GM12892 (cell line): ENCODE data around the gene KRTAP12-1.

ENCODE experiments used
- POLR2A ChIP-seq: IDR thresholded peaks from 2 replicates; pipeline ENCODE4 v1.6.1; 2011; ENCODE audit warnings: low read depth, low read length, control low read depth
- POLR2AphosphoS5 ChIP-seq: IDR thresholded peaks from 2 replicates; pipeline ENCODE4 v1.6.1; 2011; ENCODE audit warnings: low read depth, low read length, control low read depth
- TAF1 ChIP-seq: IDR thresholded peaks from 2 replicates; pipeline ENCODE4 v1.6.1; 2011; ENCODE audit warnings: low read depth, mild to moderate bottlenecking, control low read depth, low read length, borderline replicate concordance

GRCh38 chr21:44700101-44701022 lies 18.4 kb upstream of the KRTAP12-1 start:
- TF ChIP-seq POLR2AphosphoS5: no peak
- TF ChIP-seq TAF1: no peak
- TF ChIP-seq POLR2A: no peak
